Skeletal muscle cell (primary cell): ENCODE results near the gene THOC2.
"Not testable (repeated sequence)": the region's sequence is repeated elsewhere in the genome, so short reads cannot be mapped to it uniquely, and the experiment has no call there.

ENCODE experiments used
- DNase-seq: peaks from one replicate; pipeline ENCODE4 v3.0.0-alpha.2; 2010; ENCODE audit warnings: low read depth
- H3K4me3 ChIP-seq: 2 replicates; pipeline ENCODE4 v1.5.1; 2011; ENCODE audit warnings: low read depth, mild to moderate bottlenecking, control low read depth, low read length, moderate library complexity

The THOC2 gene

GRCh38 chrX:123688524-123688923, 44.3 kb downstream of the THOC2 start:
- H3K4me3 ChIP-seq: no peak overlapping the region
- no peak for DNase-seq

- DNase-seq: no peak
- no peak overlapping the region for H3K4me3 ChIP-seq
These were observed 47.6 kb downstream of the THOC2 start for GRCh38 chrX:123685232-123685631.

- no peak for DNase-seq
- no peak overlapping the region for H3K4me3 ChIP-seq
These were observed 50.7 kb downstream of the THOC2 start for GRCh38 chrX:123682186-123682585.

GRCh38 chrX:123679733-123680460, 53.0 kb downstream of the THOC2 start:
- H3K4me3 ChIP-seq, DNase-seq: not testable (repeated sequence)

GRCh38 chrX:123675154-123675553, 57.7 kb downstream of the THOC2 start:
- no peak overlapping the region for H3K4me3 ChIP-seq
- DNase-seq: no peak

- no peak overlapping the region for H3K4me3 ChIP-seq
- no peak for DNase-seq
These were observed 59.0 kb downstream of the THOC2 start for GRCh38 chrX:123673813-123674212.

- DNase-seq: peak; percentile 48
- no peak overlapping the region for H3K4me3 ChIP-seq
These were observed 67.7 kb downstream of the THOC2 start for GRCh38 chrX:123665197-123665596.

GRCh38 chrX:123664467-123665167, 68.2 kb downstream of the THOC2 start:
- not testable (repeated sequence) for H3K4me3 ChIP-seq
- peak; percentile 34 for DNase-seq

GRCh38 chrX:123663720-123664119, 69.1 kb downstream of the THOC2 start:
- H3K4me3 ChIP-seq, DNase-seq: not testable (repeated sequence)

- DNase-seq, H3K4me3 ChIP-seq: not testable (repeated sequence)
These were observed 76.3 kb downstream of the THOC2 start for GRCh38 chrX:123656507-123656906.

GRCh38 chrX:123648811-123649181, 84.1 kb downstream of the THOC2 start:
- H3K4me3 ChIP-seq, DNase-seq: not testable (repeated sequence)

GRCh38 chrX:123648028-123648810, 84.6 kb downstream of the THOC2 start:
- H3K4me3 ChIP-seq: no peak overlapping the region
- DNase-seq: peak; percentile 18

- H3K4me3 ChIP-seq: no peak overlapping the region
- DNase-seq: no peak
These were observed 85.6 kb downstream of the THOC2 start for GRCh38 chrX:123647244-123647643.

- DNase-seq: no peak
- H3K4me3 ChIP-seq: no peak overlapping the region
These were observed 103.3 kb downstream of the THOC2 start for GRCh38 chrX:123629502-123629901.

- no peak overlapping the region for H3K4me3 ChIP-seq
- DNase-seq: no peak
These were observed 105.9 kb downstream of the THOC2 start for GRCh38 chrX:123626962-123627361.

- DNase-seq: no peak
- H3K4me3 ChIP-seq: no peak overlapping the region
These were observed 106.9 kb downstream of the THOC2 start for GRCh38 chrX:123625952-123626351.

- H3K4me3 ChIP-seq: no peak overlapping the region
- DNase-seq: no peak
These were observed 107.4 kb downstream of the THOC2 start for GRCh38 chrX:123625477-123625876.

GRCh38 chrX:123617007-123617406, 115.8 kb downstream of the THOC2 start:
- H3K4me3 ChIP-seq: no peak overlapping the region
- no peak for DNase-seq

- H3K4me3 ChIP-seq: no peak overlapping the region
- DNase-seq: no peak
These were observed 121.9 kb downstream of the THOC2 start for GRCh38 chrX:123610915-123611314.

GRCh38 chrX:123607806-123608205, 125.0 kb downstream of the THOC2 start:
- H3K4me3 ChIP-seq: no peak overlapping the region
- DNase-seq: no peak
